PFSK-1 (cell line): Measurements from ENCODE around the gene GALNT5.

ENCODE experiments used
- POLR2AphosphoS5 ChIP-seq: IDR thresholded peaks from 2 replicates; pipeline ENCODE4 v1.6.1; 2012; ENCODE audit warnings: low read depth, mild to moderate bottlenecking, control low read depth, low read length, moderate library complexity
- TAF1 ChIP-seq: IDR thresholded peaks from 2 replicates; pipeline ENCODE4 v1.6.1; 2012; ENCODE audit warnings: low read length, control low read depth, borderline replicate concordance; ENCODE audit not compliant: insufficient read depth

DNA sequence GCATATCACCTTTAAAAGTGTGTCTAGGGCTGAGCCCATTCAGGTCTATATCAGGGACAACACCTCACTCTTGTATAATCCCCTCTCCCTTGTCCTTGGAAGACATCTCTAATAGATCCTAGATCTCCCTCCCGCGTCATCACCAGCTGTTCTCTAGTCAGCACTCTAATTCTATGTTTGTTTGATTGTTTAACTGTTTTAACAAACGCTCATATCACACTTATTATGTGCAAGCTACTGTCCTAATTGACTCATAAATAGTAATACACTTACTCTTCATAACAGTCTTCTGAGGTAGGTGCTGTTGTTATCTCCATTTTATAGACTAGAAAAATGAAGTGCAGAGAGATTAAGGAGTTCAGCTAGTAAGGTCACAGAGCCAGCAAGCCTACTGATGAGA, 69.7 kb downstream of the GALNT5 start:
- TF ChIP-seq POLR2AphosphoS5, result no peak
- no peak for TF ChIP-seq TAF1
